HPDE6-E6E7 (cell line): ENCODE data around the gene ITGA11.

Experiments used
- DNase-seq: peaks from one replicate; pipeline ENCODE4 v3.0.0; 2011; ENCODE audit warnings: missing footprints; ENCODE audit errors: extremely low spot score

ITGA11 gene

GRCh38 chr15:68310804-68311463, 121.0 kb downstream of the ITGA11 start:
- DNase-seq: no peak

GRCh38 chr15:68310178-68310803, 121.7 kb downstream of the ITGA11 start:
- DNase-seq: no peak

GRCh38 chr15:68309024-68309423, 122.9 kb downstream of the ITGA11 start:
- DNase-seq: no peak

- no peak for DNase-seq
These were observed 124.6 kb downstream of the ITGA11 start for GRCh38 chr15:68307131-68307928.

GRCh38 chr15:68305420-68305871, 126.5 kb downstream of the ITGA11 start:
- no peak for DNase-seq

GRCh38 chr15:68304589-68305337, 127.2 kb downstream of the ITGA11 start:
- peak; percentile 54 for DNase-seq

- DNase-seq: no peak
These were observed 128.2 kb downstream of the ITGA11 start for GRCh38 chr15:68303560-68304436.

GRCh38 chr15:68303134-68303533, 128.8 kb downstream of the ITGA11 start:
- DNase-seq: no peak

- DNase-seq: no peak
These were observed 129.2 kb downstream of the ITGA11 start for GRCh38 chr15:68302729-68303128.

- DNase-seq: no peak
These were observed 130.7 kb downstream of the ITGA11 start for GRCh38 chr15:68301301-68301700.

GRCh38 chr15:68300115-68300940, 131.6 kb downstream of the ITGA11 start:
- no peak for DNase-seq

- no peak for DNase-seq
These were observed 132.5 kb downstream of the ITGA11 start for GRCh38 chr15:68299436-68299835.

GRCh38 chr15:68298882-68299381, 133.0 kb downstream of the ITGA11 start:
- no peak for DNase-seq

GRCh38 chr15:68298336-68298735, 133.6 kb downstream of the ITGA11 start:
- DNase-seq: no peak

- no peak for DNase-seq
These were observed 136.8 kb downstream of the ITGA11 start for GRCh38 chr15:68295014-68295805.

GRCh38 chr15:68292967-68293366, 139.0 kb downstream of the ITGA11 start:
- no peak for DNase-seq

GRCh38 chr15:68292157-68292781, 139.7 kb downstream of the ITGA11 start:
- DNase-seq: no peak

GRCh38 chr15:68290715-68291114, 141.2 kb downstream of the ITGA11 start:
- no peak for DNase-seq
